Medulla oblongata (tissue), 1 donor: ENCODE results near the gene OPHN1.
"Not testable (repeated sequence)": the region's sequence is repeated elsewhere in the genome, so short reads cannot be mapped to it uniquely, and the experiment has no call there.

Experiments
- DNase-seq: peaks from one replicate; pipeline ENCODE4 v3.0.0-alpha.2; 2015; ENCODE audit errors: extremely low spot score

The OPHN1 gene

GRCh38 chrX:68424719-68425118, 8.6 kb downstream of the OPHN1 start:
- DNase-seq, result peak; percentile 9

- no peak for DNase-seq
These were observed 10.8 kb downstream of the OPHN1 start for GRCh38 chrX:68422478-68422877.

- no peak for DNase-seq
These were observed 11.7 kb downstream of the OPHN1 start for GRCh38 chrX:68421636-68422035.

GRCh38 chrX:68420559-68420958, 12.7 kb downstream of the OPHN1 start:
- no peak for DNase-seq

- no peak for DNase-seq
These were observed 13.3 kb downstream of the OPHN1 start for GRCh38 chrX:68419975-68420374.

GRCh38 chrX:68417651-68418050, 15.6 kb downstream of the OPHN1 start:
- DNase-seq, result peak; percentile 15

GRCh38 chrX:68416592-68416991, 16.7 kb downstream of the OPHN1 start:
- DNase-seq, result no peak

- DNase-seq, result no peak
These were observed 18.0 kb downstream of the OPHN1 start for GRCh38 chrX:68415316-68415715.

- no peak for DNase-seq
These were observed 20.0 kb downstream of the OPHN1 start for GRCh38 chrX:68413254-68413653.

GRCh38 chrX:68411729-68412128, 21.6 kb downstream of the OPHN1 start:
- no peak for DNase-seq

GRCh38 chrX:68409194-68409593, 24.1 kb downstream of the OPHN1 start:
- DNase-seq, result no peak

- DNase-seq, result no peak
These were observed 29.8 kb downstream of the OPHN1 start for GRCh38 chrX:68403522-68403921.

- no peak for DNase-seq
These were observed 30.3 kb downstream of the OPHN1 start for GRCh38 chrX:68403038-68403437.

- no peak for DNase-seq
These were observed 31.2 kb downstream of the OPHN1 start for GRCh38 chrX:68402094-68402493.

- DNase-seq, result no peak
These were observed 35.0 kb downstream of the OPHN1 start for GRCh38 chrX:68398291-68398690.

- no peak for DNase-seq
These were observed 36.3 kb downstream of the OPHN1 start for GRCh38 chrX:68396953-68397352.

GRCh38 chrX:68389419-68389960, 43.8 kb downstream of the OPHN1 start:
- DNase-seq, result not testable (repeated sequence)

- no peak for DNase-seq
These were observed 45.5 kb downstream of the OPHN1 start for GRCh38 chrX:68387776-68388175.

GRCh38 chrX:68383540-68383939, 49.8 kb downstream of the OPHN1 start:
- no peak for DNase-seq

GRCh38 chrX:68377579-68377978, 55.7 kb downstream of the OPHN1 start:
- DNase-seq, result not testable (repeated sequence)

GRCh38 chrX:68376373-68376772, 56.9 kb downstream of the OPHN1 start:
- DNase-seq, result no peak

- DNase-seq, result no peak
These were observed 57.5 kb downstream of the OPHN1 start for GRCh38 chrX:68375803-68376202.

GRCh38 chrX:68372665-68373064, 60.6 kb downstream of the OPHN1 start:
- no peak for DNase-seq

- DNase-seq, result no peak
These were observed 63.7 kb downstream of the OPHN1 start for GRCh38 chrX:68369559-68369958.
